Parathyroid adenoma (tissue), 2 donors: ENCODE data around the gene HPCAL1.

ENCODE experiments used
- H2AFZ ChIP-seq: fragments of 300-600 bp; sonication (generic); one replicate; pipeline ENCODE4 v1.7.0; 2017; ENCODE audit warnings: antibody characterized with exemption, mild to moderate bottlenecking
- H3K27ac ChIP-seq: fragments of 300-600 bp; sonication (generic); one replicate; pipeline ENCODE4 v1.7.0; 2017
- H3K27me3 ChIP-seq: fragments of 300-600 bp; sonication (generic); one replicate; pipeline ENCODE4 v1.7.0; 2017; ENCODE audit warnings: low read length; ENCODE audit not compliant: control insufficient read depth, insufficient read depth
- H3K36me3 ChIP-seq: fragments of 300-600 bp; sonication (generic); one replicate; pipeline ENCODE4 v1.7.0; 2017; ENCODE audit warnings: low read length; ENCODE audit not compliant: control insufficient read depth, insufficient read depth
- H3K4me1 ChIP-seq: fragments of 300-600 bp; sonication (generic); one replicate; pipeline ENCODE4 v1.7.0; 2017; ENCODE audit warnings: control low read depth
- H3K4me2 ChIP-seq: fragments of 300-600 bp; sonication (generic); one replicate; pipeline ENCODE4 v1.7.0; 2017; ENCODE audit warnings: low read length
- H3K4me3 ChIP-seq: fragments of 300-600 bp; sonication (generic); one replicate; pipeline ENCODE4 v1.7.0; 2017; ENCODE audit warnings: low read depth, low read length
- H3K79me2 ChIP-seq: fragments of 300-600 bp; sonication (generic); one replicate; pipeline ENCODE4 v1.7.0; 2017; ENCODE audit warnings: control low read depth
- H3K9ac ChIP-seq: fragments of 300-600 bp; sonication (generic); one replicate; pipeline ENCODE4 v1.7.0; 2017; ENCODE audit warnings: mild to moderate bottlenecking
- H3K9me3 ChIP-seq: fragments of 300-600 bp; sonication (generic); one replicate; pipeline ENCODE4 v1.7.0; 2017; ENCODE audit warnings: low read length; ENCODE audit not compliant: control insufficient read depth
- TF ChIP-seq, protein P1 (sequence below): fragments of 300-600 bp; sonication (generic); IDR thresholded peaks from one replicate; pipeline ENCODE4 v1.7.0; 2017; ENCODE audit warnings: antibody characterized with exemption, mild to moderate bottlenecking
- donor health status: primary hyperparathyroidism.

Gene HPCAL1

GRCh38 chr2:10284108-10284870, 18.4 kb upstream of the HPCAL1 start:
- no peaks in the 10 kb centered on the region for H3K9me3 ChIP-seq
- H3K79me2 ChIP-seq = no peaks in the 10 kb centered on the region
- H3K9ac ChIP-seq = no peak overlapping the region
- no peaks in the 10 kb centered on the region for H3K4me1 ChIP-seq
- no peaks in the 10 kb centered on the region for H3K36me3 ChIP-seq
- H3K27me3 ChIP-seq = no peaks in the 10 kb centered on the region
- no peak overlapping the region for H3K4me2 ChIP-seq
- H3K4me3 ChIP-seq = no peak overlapping the region
- TF ChIP-seq, protein P1, sequence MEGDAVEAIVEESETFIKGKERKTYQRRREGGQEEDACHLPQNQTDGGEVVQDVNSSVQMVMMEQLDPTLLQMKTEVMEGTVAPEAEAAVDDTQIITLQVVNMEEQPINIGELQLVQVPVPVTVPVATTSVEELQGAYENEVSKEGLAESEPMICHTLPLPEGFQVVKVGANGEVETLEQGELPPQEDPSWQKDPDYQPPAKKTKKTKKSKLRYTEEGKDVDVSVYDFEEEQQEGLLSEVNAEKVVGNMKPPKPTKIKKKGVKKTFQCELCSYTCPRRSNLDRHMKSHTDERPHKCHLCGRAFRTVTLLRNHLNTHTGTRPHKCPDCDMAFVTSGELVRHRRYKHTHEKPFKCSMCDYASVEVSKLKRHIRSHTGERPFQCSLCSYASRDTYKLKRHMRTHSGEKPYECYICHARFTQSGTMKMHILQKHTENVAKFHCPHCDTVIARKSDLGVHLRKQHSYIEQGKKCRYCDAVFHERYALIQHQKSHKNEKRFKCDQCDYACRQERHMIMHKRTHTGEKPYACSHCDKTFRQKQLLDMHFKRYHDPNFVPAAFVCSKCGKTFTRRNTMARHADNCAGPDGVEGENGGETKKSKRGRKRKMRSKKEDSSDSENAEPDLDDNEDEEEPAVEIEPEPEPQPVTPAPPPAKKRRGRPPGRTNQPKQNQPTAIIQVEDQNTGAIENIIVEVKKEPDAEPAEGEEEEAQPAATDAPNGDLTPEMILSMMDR = no peak
- H2AFZ ChIP-seq = no peak overlapping the region
- H3K27ac ChIP-seq = no peak overlapping the region

GRCh38 chr2:10285191-10285555, 17.5 kb upstream of the HPCAL1 start:
- TF ChIP-seq, protein P1 = no peak
- Histone ChIP-seq H3K4me2 (no peak overlapping the region), H3K27me3 (no peaks in the 10 kb centered on the region), H3K9ac (no peak overlapping the region), H3K36me3 (no peaks in the 10 kb centered on the region), H3K9me3 (no peaks in the 10 kb centered on the region), H3K79me2 (no peaks in the 10 kb centered on the region), H3K4me3 (no peak overlapping the region), H3K4me1 (no peaks in the 10 kb centered on the region), H3K27ac (no peak overlapping the region), H2AFZ (peak overlapping the region; percentile 42)

DNA sequence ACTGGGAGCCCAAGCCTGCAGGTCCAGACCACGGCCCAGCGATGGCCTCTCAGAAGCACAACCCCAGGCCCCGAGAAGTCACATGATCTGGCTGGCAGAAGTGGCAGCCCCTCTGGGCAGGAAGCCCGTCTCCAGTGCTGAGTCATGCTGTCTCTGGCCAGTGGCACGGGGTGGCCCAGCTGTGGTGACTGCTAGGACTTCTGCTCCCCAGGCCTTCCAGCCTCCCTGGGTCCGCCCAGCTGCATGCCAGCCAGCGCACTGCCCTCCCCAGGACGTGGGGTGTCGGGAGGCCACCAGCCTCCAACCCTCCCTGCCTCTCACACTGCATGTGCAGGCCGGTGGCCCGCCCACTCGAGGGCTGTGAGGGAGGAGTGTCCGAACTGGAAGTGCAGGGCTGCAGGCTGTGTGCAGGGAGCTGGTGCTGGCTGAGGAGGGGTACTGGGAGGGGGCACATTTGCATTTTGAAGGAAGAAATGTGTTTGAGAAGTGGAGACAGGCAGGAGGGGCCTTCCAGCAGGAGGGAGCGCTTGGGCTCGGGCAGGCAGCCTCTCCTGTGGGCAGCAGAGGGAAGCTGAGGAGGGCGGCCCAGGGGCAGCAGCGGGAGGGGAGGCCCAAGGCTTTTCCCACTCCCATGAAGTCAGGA, 17.0 kb upstream of the HPCAL1 start:
- no peaks in the 10 kb centered on the region for H3K4me1 ChIP-seq
- no peak overlapping the region for H3K9ac ChIP-seq
- H3K27me3 ChIP-seq = no peaks in the 10 kb centered on the region
- no peaks in the 10 kb centered on the region for H3K9me3 ChIP-seq
- no peaks in the 10 kb centered on the region for H3K79me2 ChIP-seq
- H3K27ac ChIP-seq = no peak overlapping the region
- TF ChIP-seq, protein P1 = no peak
- peak overlapping the region; percentile 42 for H2AFZ ChIP-seq
- no peaks in the 10 kb centered on the region for H3K36me3 ChIP-seq
- no peak overlapping the region for H3K4me3 ChIP-seq
- H3K4me2 ChIP-seq = no peak overlapping the region

- Histone ChIP-seq H3K27ac (no peak overlapping the region), H3K9ac (no peak overlapping the region), H2AFZ (no peak overlapping the region), H3K4me1 (no peaks in the 10 kb centered on the region), H3K9me3 (no peaks in the 10 kb centered on the region), H3K79me2 (no peaks in the 10 kb centered on the region), H3K4me2 (no peak overlapping the region), H3K4me3 (no peak overlapping the region), H3K36me3 (no peaks in the 10 kb centered on the region), H3K27me3 (no peaks in the 10 kb centered on the region)
- TF ChIP-seq, protein P1 = no peak
Measured at GRCh38 chr2:10286216-10287037, 16.3 kb upstream of the HPCAL1 start.
